GM18520 (cell line): ENCODE data around the gene ITFG2.
"Not testable (repeated sequence)": the region's sequence is repeated elsewhere in the genome, so short reads cannot be mapped to it uniquely, and the experiment has no call there.

ENCODE experiments used
- ATAC-seq: cut with Tn5 transposase; IDR thresholded peaks from one replicate; pipeline ENCODE4 v1.9.1; 2021; ENCODE audit not compliant: unreplicated experiment

The ITFG2 gene

GRCh38 chr12:2858944-2859421 is 46.5 kb downstream of the ITFG2 start:
- ATAC-seq = no peak

- no peak for ATAC-seq
These were observed 47.7 kb downstream of the ITFG2 start for GRCh38 chr12:2860170-2860569.

- ATAC-seq = no peak
These were observed 50.4 kb downstream of the ITFG2 start for GRCh38 chr12:2862876-2863275.

- ATAC-seq = not testable (repeated sequence)
These were observed 50.9 kb downstream of the ITFG2 start for GRCh38 chr12:2863402-2863801.

- ATAC-seq = no peak
These were observed 51.7 kb downstream of the ITFG2 start for GRCh38 chr12:2864198-2864597.

GRCh38 chr12:2868986-2869632 is 56.6 kb downstream of the ITFG2 start:
- ATAC-seq = not testable (repeated sequence)
